Memory B cell (primary cell): ENCODE data around the gene SALL1.

Experiments used
- ATAC-seq: fragments of 150-1000 bp; cut with Tn5 transposase; 2 replicates; pipeline ENCODE4 v1.10.0; 2021; ENCODE audit warnings: low read depth, mild to moderate bottlenecking, moderate library complexity
- DNase-seq, 2 donors: peaks; one replicate each; pipeline ENCODE4 v3.0.0; 2022; ENCODE audit warnings: low spot score in 2 of 2
- H3K27ac Mint-ChIP-seq: one replicate; pipeline ENCODE4 v1.8.0; 2022; ENCODE audit warnings: mild to moderate bottlenecking, moderate library complexity, mixed read lengths
- H3K27me3 Mint-ChIP-seq: one replicate; pipeline ENCODE4 v1.8.0; 2022; ENCODE audit warnings: mixed read lengths
- H3K36me3 Mint-ChIP-seq: one replicate; pipeline ENCODE4 v1.8.0; 2022; ENCODE audit warnings: mild to moderate bottlenecking, mixed read lengths
- H3K4me1 Mint-ChIP-seq: one replicate; pipeline ENCODE4 v1.8.0; 2022; ENCODE audit warnings: mixed read lengths
- H3K4me3 Mint-ChIP-seq: one replicate; pipeline ENCODE4 v1.8.0; 2022; ENCODE audit warnings: mild to moderate bottlenecking, moderate library complexity, mixed read lengths
- H3K9me3 Mint-ChIP-seq: one replicate; pipeline ENCODE4 v1.8.0; 2022; ENCODE audit warnings: mixed read lengths

Gene SALL1

DNA sequence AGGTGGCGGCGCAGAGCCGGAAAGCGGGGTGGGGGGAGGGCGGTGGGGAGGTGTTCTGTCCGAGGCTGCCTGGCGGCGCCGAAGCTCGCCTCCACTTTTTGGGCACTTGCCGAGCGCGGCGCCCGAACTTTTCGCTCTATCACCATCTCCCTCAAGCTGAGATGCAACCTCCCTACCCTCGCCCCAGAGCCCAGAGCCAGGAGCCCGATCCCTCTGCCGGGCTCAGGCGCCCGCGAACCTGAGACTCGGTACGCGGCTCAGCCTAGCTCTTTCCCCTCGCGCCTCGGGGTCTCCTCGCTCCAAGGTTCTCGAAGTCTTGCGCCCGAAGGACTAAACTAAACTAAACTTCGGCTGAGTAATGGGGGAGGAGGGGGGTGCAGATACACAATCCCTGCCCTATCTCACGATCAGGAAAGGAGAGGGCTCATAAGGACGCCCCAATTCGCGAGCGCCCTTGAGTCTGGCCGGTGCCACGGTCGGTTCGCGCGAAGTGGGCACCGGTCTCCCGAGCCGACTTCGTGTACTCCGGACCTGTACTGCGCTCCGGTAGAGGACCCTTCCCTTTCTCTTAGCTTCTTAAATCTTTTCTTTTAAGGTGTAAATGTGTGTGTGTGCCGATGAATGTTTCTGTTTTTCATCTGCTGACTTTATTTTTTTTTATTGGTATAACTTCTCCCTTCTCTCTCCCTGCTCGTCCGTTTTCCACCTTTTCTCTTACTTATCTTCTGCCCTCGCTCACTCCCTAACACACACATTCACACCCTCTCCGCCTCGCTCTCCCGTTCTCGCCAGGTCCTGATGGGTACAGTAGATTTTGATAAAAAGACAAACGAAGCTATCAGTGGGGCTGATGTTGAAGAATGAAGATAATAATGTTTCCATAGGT lies 1.9 kb upstream of the SALL1 start:
- H3K27me3 Mint-ChIP-seq = peaks cover 15% of the 10 kb centered on the region
- H3K36me3 Mint-ChIP-seq = peaks cover 5% of the 10 kb centered on the region
- H3K27ac Mint-ChIP-seq = no peak overlapping the region
- H3K9me3 Mint-ChIP-seq = peaks cover 3% of the 10 kb centered on the region
- no peak overlapping the region for H3K4me3 Mint-ChIP-seq
- ATAC-seq (no peak), DNase-seq (no peak)
- H3K4me1 Mint-ChIP-seq = peaks cover 3% of the 10 kb centered on the region

GRCh38 chr16:51151961-51152663 lies 1.0 kb upstream of the SALL1 start:
- Mint-ChIP-seq H3K4me3 (no peak overlapping the region), H3K9me3 (peaks cover 3% of the 10 kb centered on the region)

GRCh38 chr16:51151435-51151960 lies 428 bp upstream of the SALL1 start:
- Mint-ChIP-seq H3K9me3 (peaks cover 3% of the 10 kb centered on the region), H3K36me3 (peaks cover 5% of the 10 kb centered on the region), H3K4me1 (peaks cover 3% of the 10 kb centered on the region), H3K4me3 (no peak overlapping the region), H3K27ac (no peak overlapping the region), H3K27me3 (peaks cover 11% of the 10 kb centered on the region)
- DNase-seq = no peak
- ATAC-seq = no peak

More at GRCh38 chr16:51151961-51152663, 1.0 kb upstream of the SALL1 start:
- Mint-ChIP-seq H3K36me3 (peaks cover 5% of the 10 kb centered on the region), H3K27me3 (peaks cover 11% of the 10 kb centered on the region), H3K27ac (no peak overlapping the region), H3K4me1 (peaks cover 3% of the 10 kb centered on the region)
- ATAC-seq (no peak), DNase-seq (no peak)

DNA sequence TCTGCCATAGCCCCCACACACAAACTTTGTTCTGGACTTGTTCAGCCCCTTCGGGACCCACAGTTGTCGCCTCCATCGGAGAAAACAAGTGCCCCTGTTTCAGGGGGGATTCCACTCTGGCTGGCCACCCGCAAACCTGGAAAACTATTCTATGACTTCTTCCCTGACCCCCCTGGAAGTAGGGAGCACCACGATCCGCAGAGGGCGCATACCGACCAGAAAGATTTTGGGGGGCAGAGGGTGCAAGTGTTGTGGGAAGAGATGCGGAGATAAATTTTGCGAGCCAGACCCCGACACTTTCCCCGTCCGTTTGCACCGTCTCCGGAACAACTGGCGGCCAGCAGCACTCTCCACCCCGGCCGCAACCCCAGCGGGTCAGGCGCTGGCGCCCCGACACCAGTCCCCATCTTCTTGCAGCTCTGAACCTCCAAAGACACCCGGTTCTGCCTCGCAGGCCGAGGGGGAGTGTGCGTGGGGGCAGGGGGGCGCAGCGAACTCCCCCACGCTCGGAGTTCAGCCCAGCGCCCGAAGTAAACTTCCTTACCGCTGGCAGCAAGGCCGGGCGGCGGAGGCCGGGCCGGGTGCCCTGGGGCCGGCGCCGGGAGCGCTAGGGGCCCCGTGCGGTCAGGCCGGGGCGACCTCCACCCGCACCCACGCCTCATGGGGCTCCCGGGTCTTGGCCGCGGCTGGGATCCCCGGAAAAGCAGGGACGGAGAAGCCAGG lies 744 bp downstream of the SALL1 start:
- H3K4me1 Mint-ChIP-seq = peaks cover 3% of the 10 kb centered on the region
- DNase-seq (no peak), ATAC-seq (no peak)
- peaks cover 11% of the 10 kb centered on the region for H3K27me3 Mint-ChIP-seq
- H3K36me3 Mint-ChIP-seq = peaks cover 5% of the 10 kb centered on the region
- H3K4me3 Mint-ChIP-seq = no peak overlapping the region
- H3K9me3 Mint-ChIP-seq = peaks cover 3% of the 10 kb centered on the region
- H3K27ac Mint-ChIP-seq = no peak overlapping the region

DNA sequence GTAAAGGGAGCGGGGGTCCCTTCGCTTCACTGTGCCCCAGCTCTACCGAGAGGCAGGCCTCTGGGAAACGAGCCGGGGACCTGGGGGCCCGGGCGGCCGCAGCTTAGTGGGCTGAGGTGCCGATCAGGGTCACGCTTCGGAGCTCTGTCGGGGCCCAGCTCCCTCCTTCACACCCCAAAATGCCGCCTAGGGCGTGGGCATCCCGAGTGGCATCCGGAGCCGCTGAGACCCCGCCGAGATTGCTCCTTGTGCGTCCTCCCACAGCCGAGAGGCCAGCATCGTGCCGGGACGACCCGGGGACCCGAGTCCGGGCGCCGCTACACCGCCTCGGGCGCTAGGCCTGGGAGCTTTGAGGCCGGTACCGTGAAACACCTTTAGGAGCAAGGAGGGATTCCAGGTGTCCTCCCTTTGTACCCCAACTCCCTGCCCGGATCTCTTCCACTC lies 1.3 kb downstream of the SALL1 start:
- peaks cover 5% of the 10 kb centered on the region for H3K36me3 Mint-ChIP-seq
- peaks cover 11% of the 10 kb centered on the region for H3K27me3 Mint-ChIP-seq
- no peak overlapping the region for H3K4me3 Mint-ChIP-seq
- no peak overlapping the region for H3K27ac Mint-ChIP-seq
- ATAC-seq = no peak
- DNase-seq = no peak
- peaks cover 3% of the 10 kb centered on the region for H3K4me1 Mint-ChIP-seq
- peaks cover 3% of the 10 kb centered on the region for H3K9me3 Mint-ChIP-seq

DNA sequence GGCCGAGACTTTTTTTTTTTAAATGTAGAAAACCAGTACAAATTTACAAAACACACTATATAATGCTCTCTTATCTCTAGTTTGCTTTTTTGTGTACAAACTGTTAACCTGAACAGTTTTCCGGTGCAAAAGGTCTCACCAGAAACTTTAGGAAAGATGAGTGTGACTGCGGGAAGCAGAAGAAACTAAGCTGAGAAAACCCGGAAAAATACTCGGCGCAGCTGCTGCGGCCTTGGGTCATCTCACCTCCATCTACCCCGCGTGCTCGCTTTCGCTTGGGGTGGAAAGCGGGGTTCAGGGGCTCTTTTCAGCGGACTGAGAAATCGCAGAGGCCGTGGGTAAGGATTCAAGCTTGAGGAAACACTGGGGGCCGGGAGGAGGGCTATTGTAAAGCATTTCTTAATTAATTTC lies 1.8 kb downstream of the SALL1 start:
- Mint-ChIP-seq H3K27me3 (peaks cover 11% of the 10 kb centered on the region), H3K4me3 (no peak overlapping the region), H3K4me1 (peaks cover 3% of the 10 kb centered on the region), H3K27ac (no peak overlapping the region), H3K36me3 (peaks cover 4% of the 10 kb centered on the region), H3K9me3 (peaks cover 3% of the 10 kb centered on the region)
- ATAC-seq = no peak
- no peak for DNase-seq

- peaks cover 3% of the 10 kb centered on the region for H3K9me3 Mint-ChIP-seq
- DNase-seq (no peak), ATAC-seq (no peak)
- no peak overlapping the region for H3K4me3 Mint-ChIP-seq
- peaks cover 3% of the 10 kb centered on the region for H3K36me3 Mint-ChIP-seq
- peaks cover 11% of the 10 kb centered on the region for H3K27me3 Mint-ChIP-seq
- no peak overlapping the region for H3K27ac Mint-ChIP-seq
- H3K4me1 Mint-ChIP-seq = peaks cover 3% of the 10 kb centered on the region
Observed at GRCh38 chr16:51148678-51149228, 2.3 kb downstream of the SALL1 start.

- Mint-ChIP-seq H3K27ac (no peak overlapping the region), H3K36me3 (no peaks in the 10 kb centered on the region), H3K4me3 (no peak overlapping the region), H3K27me3 (peaks cover 7% of the 10 kb centered on the region), H3K4me1 (no peaks in the 10 kb centered on the region), H3K9me3 (no peaks in the 10 kb centered on the region)
- DNase-seq = no peak
- no peak for ATAC-seq
Observed at GRCh38 chr16:51147776-51148677, 3.0 kb downstream of the SALL1 start.

DNA sequence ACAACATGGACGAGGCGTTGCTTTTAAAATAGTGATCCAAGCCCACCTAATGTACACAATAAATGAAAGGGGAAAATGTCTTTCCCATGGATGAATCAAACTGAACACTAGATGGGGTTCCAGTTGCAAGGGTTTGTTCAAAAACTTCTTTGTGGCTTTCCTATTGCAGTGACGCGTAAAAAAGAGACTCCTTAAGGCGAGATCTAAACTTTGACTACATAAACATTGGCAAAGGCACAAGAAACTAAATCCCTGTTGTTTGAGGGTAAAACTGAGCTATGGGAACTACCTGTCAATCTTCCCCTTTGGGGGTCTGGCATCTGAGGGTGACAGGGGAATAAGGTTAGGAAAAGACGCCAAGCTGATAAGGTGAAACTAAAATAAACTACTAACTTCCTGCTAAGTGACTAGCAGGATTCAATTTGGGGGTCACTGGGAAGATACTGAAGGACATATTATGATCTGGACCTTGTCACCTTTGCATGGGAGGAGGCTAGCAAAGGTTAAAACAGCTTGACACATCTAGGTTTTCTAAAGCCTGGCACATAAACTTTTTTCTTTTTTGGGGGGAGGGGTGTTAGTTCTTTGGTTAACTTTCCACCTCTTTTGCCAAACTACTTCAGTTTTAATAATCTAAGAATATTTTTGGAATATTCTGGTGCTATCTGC lies 4.7 kb downstream of the SALL1 start:
- Mint-ChIP-seq H3K27ac (no peak overlapping the region), H3K9me3 (no peaks in the 10 kb centered on the region), H3K27me3 (peaks cover 7% of the 10 kb centered on the region), H3K4me3 (no peak overlapping the region), H3K4me1 (no peaks in the 10 kb centered on the region), H3K36me3 (no peaks in the 10 kb centered on the region)
- no peak for ATAC-seq
- no peak for DNase-seq

GRCh38 chr16:51144203-51144602 lies 6.9 kb downstream of the SALL1 start:
- DNase-seq = no peak
- no peak overlapping the region for H3K4me3 Mint-ChIP-seq
- peaks cover 3% of the 10 kb centered on the region for H3K27me3 Mint-ChIP-seq
- no peaks in the 10 kb centered on the region for H3K4me1 Mint-ChIP-seq
- H3K27ac Mint-ChIP-seq = no peak overlapping the region
- no peaks in the 10 kb centered on the region for H3K36me3 Mint-ChIP-seq
- ATAC-seq = no peak
- no peaks in the 10 kb centered on the region for H3K9me3 Mint-ChIP-seq

DNA sequence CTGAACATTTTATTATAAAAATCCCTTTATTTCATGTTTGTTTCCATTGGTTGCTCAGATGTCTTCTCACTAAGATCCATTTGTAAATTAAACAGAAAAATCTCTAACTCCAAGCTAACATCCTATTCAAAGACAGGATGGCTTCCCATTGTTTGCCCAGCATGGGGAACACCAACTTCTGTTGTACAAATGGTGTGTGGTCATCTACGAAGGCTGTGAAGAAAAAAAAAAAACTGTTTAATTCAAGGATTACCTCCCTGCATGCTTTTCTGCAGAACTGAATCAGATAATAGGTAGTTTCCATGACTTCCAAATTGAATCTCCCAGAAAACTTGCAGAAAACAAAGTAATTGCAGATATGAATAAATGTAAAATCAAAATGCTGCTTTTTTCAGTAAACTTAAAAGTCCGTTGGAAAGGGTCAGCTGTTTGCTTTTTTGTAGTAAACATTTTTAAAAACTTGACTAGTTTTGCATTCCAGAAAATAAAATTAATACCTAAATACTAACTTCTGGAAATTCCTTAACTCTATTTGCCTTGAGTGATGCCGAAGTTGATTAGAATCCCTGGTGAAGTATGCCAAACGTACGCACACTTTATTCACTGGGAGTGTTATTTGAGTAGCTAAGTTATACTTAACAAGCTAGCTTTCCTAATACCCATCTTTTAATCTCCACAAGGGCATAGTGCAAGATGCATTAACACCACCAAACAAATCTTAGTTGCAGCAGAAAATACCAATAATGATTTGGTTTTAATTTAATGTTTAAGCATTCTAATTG lies 7.7 kb downstream of the SALL1 start:
- Mint-ChIP-seq H3K27ac (no peak overlapping the region), H3K4me1 (no peaks in the 10 kb centered on the region), H3K4me3 (no peak overlapping the region), H3K36me3 (no peaks in the 10 kb centered on the region), H3K9me3 (no peaks in the 10 kb centered on the region), H3K27me3 (no peaks in the 10 kb centered on the region)
- DNase-seq (no peak), ATAC-seq (no peak)

GRCh38 chr16:51141541-51141940 lies 9.5 kb downstream of the SALL1 start:
- Mint-ChIP-seq H3K9me3 (no peaks in the 10 kb centered on the region), H3K27me3 (no peaks in the 10 kb centered on the region), H3K36me3 (no peaks in the 10 kb centered on the region), H3K4me1 (no peaks in the 10 kb centered on the region), H3K4me3 (no peak overlapping the region), H3K27ac (no peak overlapping the region)
- DNase-seq (no peak), ATAC-seq (no peak)
